ES-I3 (cell line): Measurements from ENCODE around the gene HS3ST5.

ENCODE experiments used
- H3K36me3 ChIP-seq: 2 replicates; pipeline ENCODE4 v1.6.1; 2013; ENCODE audit warnings: mild to moderate bottlenecking, low read length, control low read depth, moderate library complexity; ENCODE audit not compliant: insufficient read depth
- H3K4me1 ChIP-seq: 2 replicates; pipeline ENCODE4 v1.6.1; 2013; ENCODE audit warnings: mild to moderate bottlenecking, control low read depth, low read length; ENCODE audit not compliant: insufficient read depth
- H3K9ac ChIP-seq: 2 replicates; pipeline ENCODE4 v1.6.1; 2013; ENCODE audit warnings: low read depth, mild to moderate bottlenecking, low read length, moderate library complexity
- H3K9me3 ChIP-seq: 2 replicates; pipeline ENCODE4 v1.6.1; 2013; ENCODE audit warnings: mild to moderate bottlenecking, low read length, moderate library complexity; ENCODE audit not compliant: control insufficient read depth, insufficient read depth

HS3ST5 gene

GRCh38 chr6:114171473-114171872, 171.3 kb downstream of the HS3ST5 start:
- Histone ChIP-seq H3K4me1 (peaks cover 18% of the 10 kb centered on the region), H3K36me3 (no peaks in the 10 kb centered on the region), H3K9ac (no peak overlapping the region), H3K9me3 (no peaks in the 10 kb centered on the region)

GRCh38 chr6:114170958-114171387, 171.8 kb downstream of the HS3ST5 start:
- Histone ChIP-seq H3K4me1 (peaks cover 13% of the 10 kb centered on the region; the same call in 1 of the 2 replicates), H3K9me3 (no peaks in the 10 kb centered on the region), H3K9ac (no peak overlapping the region), H3K36me3 (no peaks in the 10 kb centered on the region)

GRCh38 chr6:114170372-114170771, 172.5 kb downstream of the HS3ST5 start:
- no peak overlapping the region for H3K9ac ChIP-seq
- no peaks in the 10 kb centered on the region for H3K9me3 ChIP-seq
- H3K4me1 ChIP-seq = peaks cover 9% of the 10 kb centered on the region; the same call in 1 of the 2 replicates
- H3K36me3 ChIP-seq = no peaks in the 10 kb centered on the region

GRCh38 chr6:114169763-114170162, 173.1 kb downstream of the HS3ST5 start:
- Histone ChIP-seq H3K9ac (no peak overlapping the region), H3K36me3 (no peaks in the 10 kb centered on the region), H3K9me3 (no peaks in the 10 kb centered on the region), H3K4me1 (peaks cover 9% of the 10 kb centered on the region; the same call in 1 of the 2 replicates)

- H3K4me1 ChIP-seq = peaks cover 9% of the 10 kb centered on the region; the same call in 1 of the 2 replicates
- no peaks in the 10 kb centered on the region for H3K9me3 ChIP-seq
- no peak overlapping the region for H3K9ac ChIP-seq
- no peaks in the 10 kb centered on the region for H3K36me3 ChIP-seq
Observed at GRCh38 chr6:114167583-114168576, 174.9 kb downstream of the HS3ST5 start.

- Histone ChIP-seq H3K36me3 (no peaks in the 10 kb centered on the region), H3K9me3 (no peaks in the 10 kb centered on the region), H3K9ac (no peak overlapping the region), H3K4me1 (no peaks in the 10 kb centered on the region)
Observed at GRCh38 chr6:114164207-114164606, 178.6 kb downstream of the HS3ST5 start.

GRCh38 chr6:114162691-114163347, 180.0 kb downstream of the HS3ST5 start:
- no peak overlapping the region for H3K9ac ChIP-seq
- H3K9me3 ChIP-seq = no peaks in the 10 kb centered on the region
- no peaks in the 10 kb centered on the region for H3K36me3 ChIP-seq
- no peaks in the 10 kb centered on the region for H3K4me1 ChIP-seq

GRCh38 chr6:114160881-114161280, 181.9 kb downstream of the HS3ST5 start:
- no peak overlapping the region for H3K9ac ChIP-seq

GRCh38 chr6:114159727-114160126, 183.1 kb downstream of the HS3ST5 start:
- Histone ChIP-seq H3K9ac (no peak overlapping the region), H3K4me1 (peaks cover 1% of the 10 kb centered on the region), H3K9me3 (no peaks in the 10 kb centered on the region), H3K36me3 (no peaks in the 10 kb centered on the region)

More at GRCh38 chr6:114160881-114161280, 181.9 kb downstream of the HS3ST5 start:
- no peaks in the 10 kb centered on the region for H3K4me1 ChIP-seq
- no peaks in the 10 kb centered on the region for H3K36me3 ChIP-seq
- H3K9me3 ChIP-seq = no peaks in the 10 kb centered on the region

GRCh38 chr6:114158838-114159694, 183.8 kb downstream of the HS3ST5 start:
- Histone ChIP-seq H3K9me3 (no peaks in the 10 kb centered on the region), H3K9ac (no peak overlapping the region), H3K36me3 (no peaks in the 10 kb centered on the region), H3K4me1 (peaks cover 8% of the 10 kb centered on the region)

GRCh38 chr6:114158411-114158810, 184.4 kb downstream of the HS3ST5 start:
- H3K36me3 ChIP-seq = no peaks in the 10 kb centered on the region
- no peak overlapping the region for H3K9ac ChIP-seq
- peaks cover 11% of the 10 kb centered on the region for H3K4me1 ChIP-seq
- H3K9me3 ChIP-seq = no peaks in the 10 kb centered on the region

- Histone ChIP-seq H3K9ac (no peak overlapping the region), H3K4me1 (peaks cover 11% of the 10 kb centered on the region), H3K9me3 (no peaks in the 10 kb centered on the region), H3K36me3 (no peaks in the 10 kb centered on the region)
Observed at GRCh38 chr6:114157848-114158247, 185.0 kb downstream of the HS3ST5 start.

GRCh38 chr6:114155763-114156162, 187.1 kb downstream of the HS3ST5 start:
- H3K4me1 ChIP-seq = peaks cover 11% of the 10 kb centered on the region
- no peak overlapping the region for H3K9ac ChIP-seq
- no peaks in the 10 kb centered on the region for H3K9me3 ChIP-seq
- H3K36me3 ChIP-seq = no peaks in the 10 kb centered on the region

- Histone ChIP-seq H3K9ac (no peak overlapping the region), H3K4me1 (peaks cover 11% of the 10 kb centered on the region), H3K9me3 (no peaks in the 10 kb centered on the region), H3K36me3 (no peaks in the 10 kb centered on the region)
Observed at GRCh38 chr6:114154812-114155211, 188.0 kb downstream of the HS3ST5 start.
